ENCODE measurements around the gene ISY1.
A peak's percentile ranks its signal among the peaks of the same experiment; 100 is the strongest.
"Not testable (repeated sequence)": the region's sequence is repeated elsewhere in the genome, so short reads cannot be mapped to it uniquely, and the experiment has no call there.

ISY1 gene

DNA sequence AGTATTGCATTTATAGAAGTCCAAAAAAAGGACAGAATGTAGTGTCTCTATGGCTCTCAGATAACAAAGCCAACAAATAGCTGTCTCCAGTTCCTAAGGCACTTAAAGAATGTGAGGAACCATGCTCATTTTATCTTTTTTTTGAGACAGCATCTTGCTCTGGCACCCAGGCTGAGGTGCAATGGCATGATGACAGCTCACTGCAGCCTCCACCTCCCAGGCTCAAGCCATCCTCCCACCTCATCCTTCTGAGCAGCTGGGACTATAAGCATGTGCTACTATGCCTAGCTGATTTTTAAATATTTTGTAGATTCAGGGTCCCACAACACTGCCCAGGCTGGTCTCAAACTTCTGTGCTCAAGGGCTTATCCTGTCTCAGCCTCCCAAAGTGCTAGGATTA is 16.1 kb downstream of the ISY1 start:
- H3K9ac ChIP-seq: no peak overlapping the region
- no peaks in the 10 kb centered on the region for H3K27me3 ChIP-seq
- H3K4me3 ChIP-seq: no peak overlapping the region
- H4K20me1 ChIP-seq: peaks cover 0 to 11% (median 5%) of the 10 kb centered on the region in 11 experiments; a peak in 9 of 22 replicates
- H3K27ac ChIP-seq: no peak overlapping the region
- H3K36me3 ChIP-seq: peaks cover 83 to 96% (median 88%) of the 10 kb centered on the region in 11 experiments
- no peak overlapping the region for H3K4me2 ChIP-seq
- no peak for TF ChIP-seq Cebpa-rat (IDR thresholded peaks at IDR 0.05)
- H3K4me1 ChIP-seq: no peaks in the 10 kb centered on the region
- no peaks in the 10 kb centered on the region for H3K9me3 ChIP-seq (replicated peaks in 1 of 11)

DNA sequence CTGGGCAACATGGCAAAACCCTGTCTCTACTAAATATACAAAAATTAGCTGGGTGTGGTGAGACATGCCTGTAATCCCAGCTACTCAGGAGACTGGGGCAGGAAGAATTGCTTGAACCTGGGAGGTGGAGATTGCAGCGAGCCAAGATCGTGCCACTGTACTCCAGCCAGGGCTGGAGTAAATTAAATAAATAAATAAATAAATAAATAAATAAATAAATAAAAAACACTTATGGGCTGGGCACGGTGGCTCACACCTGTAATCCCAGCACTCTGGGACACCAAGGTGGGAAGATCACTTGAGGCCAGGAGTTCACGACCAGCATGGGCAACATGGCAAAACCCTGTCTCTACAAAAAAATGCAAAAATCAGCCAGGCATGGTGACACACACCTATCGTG is 19.9 kb downstream of the ISY1 start:
- H3K4me2 ChIP-seq; H3K9me3 ChIP-seq (replicated peaks in 1 of 11); H3K4me1 ChIP-seq; H3K4me3 ChIP-seq; H3K27ac ChIP-seq; H3K9ac ChIP-seq; H3K27me3 ChIP-seq; H4K20me1 ChIP-seq: not testable (repeated sequence)
- H3K36me3 ChIP-seq: peaks cover 87 to 99% (median 91%) of the 10 kb centered on the region in 11 experiments

DNA sequence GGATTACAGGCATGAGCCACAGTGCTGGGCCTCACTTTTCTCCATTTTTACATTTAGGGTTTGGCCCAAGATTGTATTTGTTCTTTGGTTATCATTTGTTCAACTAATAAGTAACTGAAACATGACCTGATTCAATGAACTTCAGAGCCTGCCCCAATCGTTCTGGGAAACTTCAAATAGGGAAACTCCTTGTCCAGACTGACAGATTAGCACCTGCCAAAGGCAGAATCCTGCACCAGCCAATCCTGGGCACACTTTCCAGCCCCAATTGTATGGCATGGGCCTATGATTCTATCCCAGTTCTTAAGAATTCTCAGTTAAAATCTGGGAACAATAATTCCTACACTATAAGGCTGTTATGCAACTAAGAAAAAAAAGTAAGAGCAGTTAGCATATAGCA is 21.0 kb downstream of the ISY1 start:
- Histone ChIP-seq H3K9me3 (replicated peaks in 1 of 11) (no peaks in the 10 kb centered on the region), H3K36me3 (peaks cover 87 to 99% (median 91%) of the 10 kb centered on the region in 11 experiments), H3K4me1 (no peaks in the 10 kb centered on the region), H3K4me2 (no peak overlapping the region), H3K27ac (no peak overlapping the region), H3K9ac (no peak overlapping the region), H3K27me3 (no peaks in the 10 kb centered on the region), H4K20me1 (peaks cover 0 to 8% (median 0%) of the 10 kb centered on the region in 11 experiments; a peak in 6 of 22 replicates), H3K4me3 (no peak overlapping the region)
- no peak for TF ChIP-seq Cebpa-rat (IDR thresholded peaks at IDR 0.05)

DNA sequence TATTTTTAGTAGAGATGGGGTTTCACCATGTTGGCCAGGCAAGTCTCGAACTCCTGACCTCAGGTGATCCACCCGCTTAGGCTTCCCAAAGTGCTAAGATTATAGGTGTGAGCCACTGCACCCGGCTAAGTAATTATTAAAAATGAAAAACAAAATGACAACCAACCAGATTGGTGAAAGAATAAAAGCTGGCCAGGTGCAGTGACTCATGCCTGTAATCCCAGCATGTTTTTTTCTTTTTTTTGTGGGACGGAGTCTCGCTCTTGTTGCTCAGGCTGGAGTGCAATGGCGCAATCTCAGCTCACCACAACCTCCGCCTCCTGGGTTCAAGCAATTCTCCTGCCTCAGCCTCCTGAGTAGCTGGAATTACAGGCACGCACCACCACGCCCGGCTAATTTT is 24.6 kb downstream of the ISY1 start:
- TF ChIP-seq Cebpa-rat (IDR thresholded peaks at IDR 0.05): 0 out of 22 replicates have a peak, but pooled peaks of 1 of the 11 experiments have one; percentile 6
- not testable (repeated sequence) for H3K4me1 ChIP-seq; H3K9ac ChIP-seq; H3K27me3 ChIP-seq; H3K27ac ChIP-seq; H3K4me2 ChIP-seq; H3K9me3 ChIP-seq (replicated peaks in 1 of 11); H3K4me3 ChIP-seq
- H4K20me1 ChIP-seq: peaks cover 0 to 36% (median 10%) of the 10 kb centered on the region in 11 experiments; a peak in 14 of 22 replicates
- H3K36me3 ChIP-seq: peaks cover 92 to 100% (median 99%) of the 10 kb centered on the region in 11 experiments

DNA sequence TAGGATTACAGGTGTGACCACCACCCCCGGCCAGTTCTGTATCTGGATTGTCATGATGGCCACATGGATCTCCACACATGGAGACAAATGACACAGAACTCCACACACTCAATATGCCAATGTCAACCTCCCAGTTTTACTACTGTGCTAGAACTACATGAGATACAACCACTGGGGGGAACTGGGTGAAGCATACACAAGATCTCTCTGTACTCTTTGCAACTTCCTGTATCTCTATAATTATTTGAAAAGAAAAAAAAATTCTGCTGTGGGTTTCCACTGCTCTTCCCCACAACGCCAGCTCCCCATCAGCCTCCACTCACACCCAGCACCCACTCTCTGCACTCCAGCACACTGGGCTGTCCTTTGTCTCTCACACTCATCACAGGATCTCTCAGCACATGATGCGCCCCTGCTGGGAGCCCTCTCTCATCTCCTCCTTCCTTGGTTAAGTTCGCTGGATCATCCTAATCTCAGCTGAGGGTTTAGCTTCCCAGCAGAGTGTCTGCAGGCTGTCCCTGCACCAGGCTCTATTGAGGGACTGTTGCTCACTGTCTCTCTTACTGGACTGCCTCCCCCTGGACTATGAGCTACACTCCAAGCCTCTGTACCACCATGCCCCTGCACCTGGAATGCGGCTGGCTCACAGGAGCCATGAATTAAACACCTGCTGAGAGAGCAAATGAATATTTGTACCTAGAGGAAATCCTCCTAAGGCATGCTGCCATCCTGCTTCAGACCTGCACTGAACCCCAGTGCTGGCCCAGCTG is 28.6 kb downstream of the ISY1 start:
- Histone ChIP-seq H3K4me3 (no peak overlapping the region), H3K27ac (no peak overlapping the region), H3K4me1 (peaks cover 14 to 19% (median 17%) of the 10 kb centered on the region in 10 experiments), H3K9ac (0 out of 22 replicates have a peak overlapping the region, but pooled peaks of 1 of the 11 experiments have one; percentile 21), H3K36me3 (peaks cover 87 to 98% (median 96%) of the 10 kb centered on the region in 11 experiments), H3K4me2 (no peak overlapping the region), H3K9me3 (replicated peaks in 1 of 11) (no peaks in the 10 kb centered on the region), H4K20me1 (peaks cover 12 to 76% (median 36%) of the 10 kb centered on the region in 11 experiments; a peak in 20 of 22 replicates), H3K27me3 (no peaks in the 10 kb centered on the region)
- TF ChIP-seq Cebpa-rat (IDR thresholded peaks at IDR 0.05): no peak

DNA sequence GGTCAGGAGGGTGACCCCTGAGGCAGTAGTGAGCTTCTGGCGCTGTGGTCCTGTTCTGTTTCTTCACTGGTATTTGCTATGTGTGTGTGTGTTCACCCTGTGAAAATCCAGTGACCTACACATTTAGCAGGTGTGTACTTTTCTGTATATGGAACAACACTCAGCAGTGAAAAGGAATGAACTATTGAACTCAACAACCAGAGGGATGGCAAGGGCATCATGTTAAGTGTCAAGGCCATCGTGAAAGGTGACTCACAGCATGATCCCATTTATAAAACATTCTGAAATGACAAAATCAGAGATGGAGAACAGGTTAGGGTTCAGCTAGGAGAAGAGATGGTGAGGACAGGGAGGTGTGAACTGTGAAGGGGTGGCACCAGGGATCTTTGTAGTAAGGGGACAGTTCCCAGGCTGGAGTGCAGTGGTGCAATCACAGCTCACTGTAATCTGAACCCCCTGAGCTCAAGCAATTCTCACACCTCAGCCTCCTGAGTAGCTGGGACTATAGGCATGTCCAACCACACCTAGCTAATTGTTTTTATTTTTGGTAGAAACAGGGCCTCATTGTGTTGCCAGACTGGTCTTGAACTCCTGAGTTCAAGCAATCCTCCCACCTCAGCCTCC is 29.3 kb downstream of the ISY1 start:
- H4K20me1 ChIP-seq: peaks cover 19 to 83% (median 43%) of the 10 kb centered on the region in 11 experiments; a peak in 20 of 22 replicates
- H3K4me1 ChIP-seq: peaks cover 21 to 26% (median 24%) of the 10 kb centered on the region in 10 experiments
- H3K27me3 ChIP-seq: peaks cover 0 to 5% (median 0%) of the 10 kb centered on the region in 11 experiments; a peak in 3 of 22 replicates
- H3K9ac ChIP-seq: no peak overlapping the region
- H3K4me3 ChIP-seq: no peak overlapping the region
- peaks cover 80 to 91% (median 89%) of the 10 kb centered on the region in 11 experiments for H3K36me3 ChIP-seq
- no peak for TF ChIP-seq Cebpa-rat (IDR thresholded peaks at IDR 0.05)
- H3K4me2 ChIP-seq: no peak overlapping the region
- no peak overlapping the region for H3K27ac ChIP-seq
- H3K9me3 ChIP-seq (replicated peaks in 1 of 11): no peaks in the 10 kb centered on the region

DNA sequence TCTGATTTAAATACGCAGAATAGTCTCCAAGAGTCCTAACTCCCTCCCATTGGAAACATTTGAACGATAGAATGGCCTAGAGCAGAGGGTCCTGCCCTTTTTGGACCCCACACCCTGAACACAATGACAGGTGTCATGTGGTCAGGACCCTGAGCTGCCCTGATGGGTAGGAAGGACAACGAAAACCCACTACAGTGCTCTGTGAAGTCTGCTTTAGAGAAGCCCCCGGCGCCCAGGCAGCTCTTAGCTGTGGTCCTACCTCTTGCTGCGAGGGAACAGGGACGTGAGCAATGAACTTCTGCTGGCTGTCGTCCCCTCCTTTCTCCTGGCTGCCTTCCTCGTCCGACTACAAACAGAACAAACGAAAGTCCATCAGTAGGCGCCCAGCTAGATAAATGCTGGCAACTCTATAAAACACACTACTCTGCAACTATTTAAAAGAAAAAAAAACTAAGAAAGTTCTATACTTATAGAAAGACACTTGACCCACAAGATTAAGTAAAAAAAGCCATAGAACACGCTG is 30.5 kb downstream of the ISY1 start:
- Histone ChIP-seq H4K20me1 (peaks cover 24 to 95% (median 52%) of the 10 kb centered on the region in 11 experiments; a peak in 20 of 22 replicates), H3K4me2 (no peak overlapping the region), H3K4me3 (no peak overlapping the region), H3K9ac (no peak overlapping the region), H3K27ac (no peak overlapping the region), H3K4me1 (peaks cover 29 to 37% (median 34%) of the 10 kb centered on the region in 10 experiments), H3K36me3 (peaks cover 68 to 84% (median 77%) of the 10 kb centered on the region in 11 experiments), H3K27me3 (peaks cover 0 to 17% (median 0%) of the 10 kb centered on the region in 11 experiments; a peak in 5 of 22 replicates), H3K9me3 (replicated peaks in 1 of 11) (no peaks in the 10 kb centered on the region)
- no peak for TF ChIP-seq Cebpa-rat (IDR thresholded peaks at IDR 0.05)

DNA sequence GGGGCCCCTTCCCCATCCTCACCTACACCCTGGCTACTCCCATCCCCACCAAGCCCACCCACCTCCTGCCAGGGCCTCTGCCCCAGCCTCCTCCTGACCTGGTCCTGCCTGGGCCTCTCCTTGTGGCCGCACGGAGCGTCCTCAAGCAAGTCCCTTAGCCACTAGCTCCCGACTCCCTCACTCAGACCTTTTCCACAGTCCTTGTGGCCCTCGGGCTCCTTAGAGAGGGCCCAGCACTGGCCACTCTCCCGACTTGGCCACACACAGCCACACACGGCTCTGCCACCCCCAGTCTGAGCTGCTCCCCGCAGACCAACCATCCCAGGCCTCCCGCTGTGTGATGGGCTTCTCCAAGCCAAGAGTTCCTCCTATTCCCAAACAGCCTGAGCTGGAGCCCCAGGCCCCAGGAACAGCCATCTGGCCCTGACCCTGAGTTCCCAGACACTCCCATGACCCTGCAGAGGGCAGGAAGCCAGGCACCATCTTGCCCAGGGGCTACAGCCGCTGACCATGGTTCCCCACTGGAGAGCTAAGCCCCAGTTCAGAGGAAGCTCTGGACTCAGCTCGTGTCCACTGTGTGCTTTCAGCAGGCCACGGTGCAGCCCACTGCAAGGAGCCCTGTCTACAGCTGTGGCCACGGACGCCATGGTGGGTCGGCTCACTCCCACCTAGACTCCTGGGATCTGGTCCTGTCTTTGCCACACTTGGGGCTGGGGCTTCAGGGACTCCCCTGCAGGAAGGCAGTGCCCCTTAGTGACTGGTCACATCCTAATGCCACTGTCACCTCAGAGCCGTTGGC is 32.3 kb downstream of the ISY1 start:
- H4K20me1 ChIP-seq: peaks cover 24 to 89% (median 48%) of the 10 kb centered on the region in 11 experiments; a peak in 20 of 22 replicates
- peak overlapping the region in 10 of 11 experiments; percentile 27 to 62 (median 54); a peak in 15 of 22 replicates for H3K9ac ChIP-seq
- peak overlapping the region in 1 of 10 experiments; percentile 15; a peak in 3 of 20 replicates for H3K4me3 ChIP-seq
- peaks cover 50 to 67% (median 60%) of the 10 kb centered on the region in 11 experiments for H3K36me3 ChIP-seq
- H3K27ac ChIP-seq: peak overlapping the region in 1 of 11 experiments; percentile 48; a peak in 1 of 22 replicates
- TF ChIP-seq Cebpa-rat (IDR thresholded peaks at IDR 0.05): no peak
- H3K27me3 ChIP-seq: peaks cover 0 to 22% (median 0%) of the 10 kb centered on the region in 11 experiments; a peak in 5 of 22 replicates
- H3K4me1 ChIP-seq: peaks cover 32 to 55% (median 51%) of the 10 kb centered on the region in 10 experiments
- no peaks in the 10 kb centered on the region for H3K9me3 ChIP-seq (replicated peaks in 1 of 11)
- peak overlapping the region; percentile 72 to 93 (median 89) for H3K4me2 ChIP-seq
